Adipocyte (in vitro differentiated cells): Measurements from ENCODE around the gene PRKCA.
"Not testable (repeated sequence)": the region's sequence is repeated elsewhere in the genome, so short reads cannot be mapped to it uniquely, and the experiment has no call there.

Experiments
- DNase-seq: peaks from one replicate; pipeline ENCODE4 v3.0.0-alpha.2; 2015; ENCODE audit warnings: low read depth
- H3K27me3 ChIP-seq: replicated peaks from 2 replicates; pipeline ENCODE4 v1.7.0; 2013; ENCODE audit warnings: mild to moderate bottlenecking, low read length, moderate library complexity; ENCODE audit not compliant: control insufficient read depth, insufficient read depth
- H3K36me3 ChIP-seq: 2 replicates; pipeline ENCODE4 v1.7.0; 2013; ENCODE audit warnings: low read length, mild to moderate bottlenecking, moderate library complexity; ENCODE audit not compliant: control insufficient read depth, insufficient read depth, severe bottlenecking
- H3K4me1 ChIP-seq: 2 replicates; pipeline ENCODE4 v1.7.0; 2013; ENCODE audit warnings: mild to moderate bottlenecking, low read length, moderate library complexity; ENCODE audit not compliant: control insufficient read depth, insufficient read depth
- H3K4me3 ChIP-seq: 2 replicates; pipeline ENCODE4 v1.7.0; 2013; ENCODE audit warnings: mild to moderate bottlenecking, low read length, moderate library complexity
- H3K9ac ChIP-seq: 2 replicates; pipeline ENCODE4 v1.7.0; 2013; ENCODE audit warnings: mild to moderate bottlenecking, low read length, moderate library complexity
- H3K9me3 ChIP-seq: 2 replicates; pipeline ENCODE4 v1.7.0; 2013; ENCODE audit warnings: mild to moderate bottlenecking, low read length, moderate library complexity; ENCODE audit not compliant: control insufficient read depth

Gene PRKCA

DNA sequence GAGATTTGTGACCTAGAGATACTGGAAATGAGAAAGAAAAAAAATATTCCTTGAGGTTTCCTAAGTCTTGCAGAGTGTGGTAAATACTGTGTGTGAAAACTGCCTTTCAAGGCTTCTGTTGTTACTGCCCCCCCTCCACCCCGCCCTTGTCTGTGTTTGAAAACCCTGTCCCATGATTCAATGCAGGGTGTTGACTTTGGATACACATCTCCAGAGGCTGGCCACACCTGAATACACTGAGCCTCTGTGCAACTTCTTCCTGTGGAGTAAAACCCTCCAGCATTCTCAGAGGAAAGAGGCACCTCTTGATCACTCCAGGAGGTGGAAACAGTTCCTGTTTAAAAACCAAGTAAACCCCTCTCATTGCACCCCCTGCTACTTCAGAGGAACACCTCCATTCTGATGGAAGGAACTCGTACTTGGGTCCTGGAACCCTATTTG is 409.5 kb downstream of the PRKCA start:
- Histone ChIP-seq H3K36me3 (no peaks in the 10 kb centered on the region), H3K27me3 (no peaks in the 10 kb centered on the region), H3K4me3 (no peak overlapping the region), H3K9ac (no peak overlapping the region), H3K4me1 (no peaks in the 10 kb centered on the region), H3K9me3 (no peaks in the 10 kb centered on the region)
- no peak for DNase-seq

- Histone ChIP-seq H3K36me3 (no peaks in the 10 kb centered on the region), H3K4me1 (no peaks in the 10 kb centered on the region), H3K9ac (no peak overlapping the region), H3K9me3 (no peaks in the 10 kb centered on the region), H3K4me3 (no peak overlapping the region), H3K27me3 (no peaks in the 10 kb centered on the region)
- no peak for DNase-seq
Observed at GRCh38 chr17:66712453-66712852, 410.0 kb downstream of the PRKCA start.

DNA sequence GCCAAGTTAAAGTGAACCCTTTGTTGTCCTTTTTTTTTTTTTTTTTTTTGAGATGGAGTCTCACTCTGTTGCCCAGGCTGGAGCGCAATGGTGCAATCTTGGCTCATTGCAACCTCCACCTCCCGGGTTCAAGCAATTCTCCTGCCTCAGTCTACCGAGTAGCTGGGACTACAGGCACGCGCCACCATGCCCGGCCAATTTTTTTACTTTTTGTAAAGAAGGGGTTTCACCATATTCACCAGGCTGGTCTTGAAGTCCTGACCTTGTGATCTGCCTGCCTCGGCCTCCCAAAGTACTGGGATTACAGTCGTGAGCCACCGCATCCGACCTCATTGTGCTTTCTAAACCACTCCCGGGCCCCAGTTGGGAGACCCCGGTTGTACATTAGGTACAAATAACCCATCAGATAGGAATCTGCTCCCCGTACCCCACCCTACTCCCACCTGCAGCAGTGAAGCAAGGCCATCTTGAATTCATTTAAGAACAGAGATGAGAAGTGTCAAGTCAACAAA is 410.7 kb downstream of the PRKCA start:
- not testable (repeated sequence) for H3K4me3 ChIP-seq, H3K9me3 ChIP-seq, H3K36me3 ChIP-seq, H3K9ac ChIP-seq, H3K27me3 ChIP-seq, H3K4me1 ChIP-seq, DNase-seq

- no peaks in the 10 kb centered on the region for H3K4me1 ChIP-seq
Observed at GRCh38 chr17:66713533-66714042, 411.2 kb downstream of the PRKCA start.

DNA sequence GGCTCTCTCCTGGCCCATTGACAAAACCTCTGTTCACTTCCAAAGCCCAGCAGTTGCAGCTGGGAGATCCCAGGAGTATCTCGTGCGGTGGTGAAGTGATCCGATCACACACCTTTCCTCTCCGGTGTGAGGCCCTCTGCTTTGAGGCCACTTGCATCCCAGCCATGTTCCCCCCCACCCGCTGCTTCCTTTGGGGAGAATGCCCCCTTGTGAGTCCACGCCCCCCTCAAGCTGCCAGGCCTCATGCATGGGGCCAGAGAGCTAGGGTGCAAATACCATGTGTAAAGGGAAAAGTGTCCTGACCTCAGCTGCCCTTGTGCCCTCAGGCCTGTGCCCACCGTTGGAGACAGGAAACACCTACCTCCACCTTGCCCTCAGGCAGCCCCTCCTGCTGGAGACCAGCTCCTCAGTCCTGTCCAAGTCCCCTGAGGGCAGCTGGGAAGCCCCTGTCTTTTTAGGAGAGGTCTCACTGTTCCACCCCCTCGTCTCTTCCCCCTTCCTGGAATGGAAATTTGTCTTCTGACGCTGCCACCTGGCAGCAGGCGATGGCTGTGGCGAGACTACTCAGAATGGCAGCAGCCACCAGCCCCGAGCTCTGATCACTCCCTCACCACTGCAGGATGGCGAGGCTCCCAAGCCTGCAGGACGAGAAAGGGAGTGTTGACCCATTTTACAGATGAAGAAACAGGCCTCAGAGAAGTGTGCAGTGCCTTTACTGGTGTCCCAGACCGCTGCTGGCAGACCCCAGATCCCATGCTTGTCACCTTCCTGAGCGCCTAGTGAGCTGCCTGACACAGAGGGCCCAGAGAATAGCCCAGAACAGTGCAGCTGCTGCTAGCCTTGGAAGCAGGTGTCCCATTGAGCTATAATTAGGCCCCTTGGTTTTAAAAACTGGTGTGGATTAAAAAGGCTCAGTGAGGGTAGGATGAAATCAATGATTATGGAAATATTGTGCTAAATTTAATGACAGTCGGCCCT is 411.9 kb downstream of the PRKCA start:
- no peaks in the 10 kb centered on the region for H3K4me1 ChIP-seq

More at GRCh38 chr17:66713533-66714042, 411.2 kb downstream of the PRKCA start:
- no peak for DNase-seq
- H3K9ac ChIP-seq, result no peak overlapping the region
- no peaks in the 10 kb centered on the region for H3K27me3 ChIP-seq
- H3K4me3 ChIP-seq, result no peak overlapping the region
- H3K36me3 ChIP-seq, result no peaks in the 10 kb centered on the region
- H3K9me3 ChIP-seq, result no peaks in the 10 kb centered on the region

GRCh38 chr17:66715076-66715675 is 412.8 kb downstream of the PRKCA start:
- Histone ChIP-seq H3K9me3 (no peaks in the 10 kb centered on the region), H3K4me1 (no peaks in the 10 kb centered on the region), H3K4me3 (no peak overlapping the region), H3K36me3 (no peaks in the 10 kb centered on the region), H3K27me3 (no peaks in the 10 kb centered on the region), H3K9ac (no peak overlapping the region)
- no peak for DNase-seq

More for the DNA sequence above, 411.9 kb downstream of the PRKCA start:
- Histone ChIP-seq H3K27me3 (no peaks in the 10 kb centered on the region), H3K9me3 (no peaks in the 10 kb centered on the region), H3K4me3 (no peak overlapping the region), H3K36me3 (no peaks in the 10 kb centered on the region), H3K9ac (no peak overlapping the region)
- DNase-seq, result no peak

GRCh38 chr17:66715745-66716156 is 413.3 kb downstream of the PRKCA start:
- peak; percentile 72 for DNase-seq
- no peak overlapping the region for H3K4me3 ChIP-seq

DNA sequence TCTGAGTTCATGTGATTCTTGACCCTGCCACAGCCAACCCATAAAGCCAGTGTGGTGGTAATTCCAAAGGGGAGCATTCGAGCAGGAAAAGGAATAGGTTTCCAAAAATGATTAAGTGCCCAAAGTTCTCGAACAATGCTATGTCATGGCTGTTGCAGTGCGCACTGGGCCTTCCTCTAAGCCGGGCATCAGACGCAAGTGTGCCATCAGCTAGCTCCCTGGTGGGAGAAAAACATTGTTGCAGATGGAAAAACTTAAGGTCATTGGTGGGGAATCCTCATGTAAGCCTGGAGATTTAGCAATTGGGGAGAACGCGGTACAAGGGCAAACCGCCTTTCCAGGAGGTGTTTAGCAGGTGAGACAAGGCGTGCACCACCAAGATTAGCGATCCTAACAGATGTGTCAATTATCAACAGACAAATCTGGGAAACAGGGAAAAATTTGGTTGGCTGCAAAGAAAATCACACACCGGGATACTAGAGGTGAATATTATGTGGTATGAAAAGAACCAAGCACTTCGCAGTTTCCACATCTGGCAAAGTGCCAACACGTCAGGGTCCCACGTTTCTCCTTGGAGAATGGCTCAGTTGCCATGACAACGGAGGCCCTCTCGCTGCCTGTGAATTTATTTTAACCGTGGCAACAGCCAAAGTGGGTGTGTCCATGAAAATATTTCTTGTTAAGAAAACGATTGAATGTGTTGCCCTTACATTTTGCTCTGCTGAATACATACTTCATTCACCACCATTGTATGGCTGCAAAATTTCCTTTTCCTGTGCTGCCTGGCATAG is 414.0 kb downstream of the PRKCA start:
- Histone ChIP-seq H3K36me3 (no peaks in the 10 kb centered on the region), H3K9ac (no peak overlapping the region), H3K4me3 (no peak overlapping the region), H3K9me3 (no peaks in the 10 kb centered on the region), H3K4me1 (no peaks in the 10 kb centered on the region), H3K27me3 (no peaks in the 10 kb centered on the region)
- peak; percentile 20 for DNase-seq

More at GRCh38 chr17:66715745-66716156, 413.3 kb downstream of the PRKCA start:
- Histone ChIP-seq H3K36me3 (no peaks in the 10 kb centered on the region), H3K9me3 (no peaks in the 10 kb centered on the region), H3K4me1 (no peaks in the 10 kb centered on the region), H3K9ac (no peak overlapping the region), H3K27me3 (no peaks in the 10 kb centered on the region)

GRCh38 chr17:66717641-66718058 is 415.2 kb downstream of the PRKCA start:
- Histone ChIP-seq H3K9ac (no peak overlapping the region), H3K4me3 (no peak overlapping the region), H3K4me1 (no peaks in the 10 kb centered on the region), H3K9me3 (no peaks in the 10 kb centered on the region), H3K27me3 (no peaks in the 10 kb centered on the region), H3K36me3 (no peaks in the 10 kb centered on the region)
- DNase-seq, result no peak

GRCh38 chr17:66720027-66720426 is 417.6 kb downstream of the PRKCA start:
- Histone ChIP-seq H3K27me3 (no peaks in the 10 kb centered on the region), H3K9me3 (no peaks in the 10 kb centered on the region), H3K36me3 (no peaks in the 10 kb centered on the region), H3K4me3 (no peak overlapping the region), H3K4me1 (peaks cover 15% of the 10 kb centered on the region), H3K9ac (no peak overlapping the region)
- DNase-seq, result no peak
